GM18867 (cell line): ENCODE results near the gene PPOX.
A peak's percentile ranks its signal among the peaks of the same experiment; 100 is the strongest.

Source experiments
- ATAC-seq: cut with Tn5 transposase; IDR thresholded peaks from one replicate; pipeline ENCODE4 v1.9.1; 2021; ENCODE audit warnings: mild to moderate bottlenecking, moderate library complexity; ENCODE audit not compliant: unreplicated experiment

The PPOX gene

GRCh38 chr1:161153176-161153575, 13.1 kb upstream of the PPOX start:
- ATAC-seq = no peak

- ATAC-seq = peak; percentile 86
These were observed 12.4 kb upstream of the PPOX start, which contains the start of gene UFC1 for GRCh38 chr1:161153682-161154337. Gene UFC1, plus strand, starts transcription at chr1:161153978. Its CDS starts 20 bp downstream, at chr1:161153998.

GRCh38 chr1:161157867-161158266, 8.4 kb upstream of the PPOX start:
- no peak for ATAC-seq

GRCh38 chr1:161158316-161159010, 7.8 kb upstream of the PPOX start:
- peak; percentile 7 for ATAC-seq

- ATAC-seq = peak; percentile 74
These were observed 6.9 kb upstream of the PPOX start, which contains the start of gene USP21 for GRCh38 chr1:161159087-161159912. Gene USP21, plus strand, starts transcription at chr1:161159500. Its CDS starts 1,141 bp downstream, at chr1:161160641.

- ATAC-seq = no peak
These were observed 6.3 kb upstream of the PPOX start for GRCh38 chr1:161159913-161160243.

GRCh38 chr1:161160671-161161145, 5.5 kb upstream of the PPOX start:
- ATAC-seq = no peak

GRCh38 chr1:161161652-161162051, 4.6 kb upstream of the PPOX start:
- ATAC-seq = no peak

- ATAC-seq = no peak
These were observed 4.2 kb upstream of the PPOX start for GRCh38 chr1:161162052-161162451.

- no peak for ATAC-seq
These were observed 3.4 kb upstream of the PPOX start for GRCh38 chr1:161162806-161163205.

- ATAC-seq = no peak
These were observed 2.4 kb upstream of the PPOX start for GRCh38 chr1:161163793-161164192.

GRCh38 chr1:161164901-161165610, 1.2 kb upstream of the PPOX start:
- ATAC-seq = no peak

- no peak for ATAC-seq
These were observed 683 bp downstream of the PPOX start for GRCh38 chr1:161166669-161167548.

GRCh38 chr1:161168906-161169305, 2.7 kb downstream of the PPOX start:
- no peak for ATAC-seq

- ATAC-seq = no peak
These were observed 5.0 kb downstream of the PPOX start for GRCh38 chr1:161171191-161171590.

GRCh38 chr1:161171696-161172095, 5.5 kb downstream of the PPOX start:
- no peak for ATAC-seq

- ATAC-seq = no peak
These were observed 6.1 kb downstream of the PPOX start for GRCh38 chr1:161172349-161172748.

GRCh38 chr1:161172776-161173376, 6.7 kb downstream of the PPOX start:
- ATAC-seq = no peak

GRCh38 chr1:161173711-161174110, 7.5 kb downstream of the PPOX start:
- no peak for ATAC-seq
